Colonic mucosa (tissue), 4 donors: ENCODE results near the gene OTX1. TPM values are rescaled to one million over a fixed set of nuclear protein-coding genes. Genes with fewer than 3 reads are reported as not detected.

Experiments
- DNase-seq: peaks from one replicate; pipeline ENCODE4 v3.0.0-alpha.2; 2020
- H3K27ac ChIP-seq: fragments of 200-600 bp; one replicate; pipeline ENCODE4 v1.8.0; 2021
- H3K27me3 ChIP-seq: fragments of 200-600 bp; one replicate; pipeline ENCODE4 v1.8.0; 2021
- H3K36me3 ChIP-seq: fragments of 200-600 bp; one replicate; pipeline ENCODE4 v1.8.0; 2021
- H3K4me1 ChIP-seq: fragments of 200-600 bp; one replicate; pipeline ENCODE4 v1.8.0; 2021; ENCODE audit warnings: mild to moderate bottlenecking
- H3K4me3 ChIP-seq: fragments of 200-600 bp; one replicate; pipeline ENCODE4 v1.8.0; 2021
- H3K9ac ChIP-seq, 2 donors: one replicate each; pipeline ENCODE4 v1.7.0; 2013; ENCODE audit warnings: control low read depth in 2 of 2, low read depth in 2 of 2, low read length in 2 of 2
- H3K9me3 ChIP-seq: fragments of 200-600 bp; one replicate; pipeline ENCODE4 v1.8.0; 2021
- CTCF ChIP-seq: fragments of 200-600 bp; IDR thresholded peaks from one replicate; pipeline ENCODE4 v1.8.0; 2022; ENCODE audit warnings: antibody characterized with exemption, mild to moderate bottlenecking
- intact Hi-C: fragments of 100-400 bp; cut with DNase I; formaldehyde crosslinking; loops from one replicate; pipeline ENCODE4 v1.14.1; 2022
- total RNA-seq, 2 donors: library from RNA; stranded (reverse); fragmentation: NEBNext Ultra II Directional in 1 of 2; extraction: Animal tissue kit (Norgen Biotek cat#: 25700) in 1 of 2; gene quantifications; one replicate each; pipeline ENCODE4 v1.2.1, GENCODE V29; 2021
- donor health status: healthy.
- donor health status: DM: no; HTN: no; CAD: no.
- donor health status: DM: no; HTN: no; CAD: no.

OTX1 gene
- total RNA-seq: not detected

GRCh38 chr2:63050334-63051041 lies at the start of gene OTX1:
Gene OTX1 (plus strand): TSS chr2:63050830. CDS start chr2:63052991, 2,161 bp downstream.
- Histone ChIP-seq H3K4me1 (peaks cover 31% of the 10 kb centered on the region), H3K27me3 (peaks cover 83% of the 10 kb centered on the region), H3K9ac (no peak within 1 kb of the TSS), H3K27ac (no peak within 1 kb of the TSS), H3K9me3 (no peaks in the 10 kb centered on the region), H3K4me3 (peak within 1 kb of the TSS; percentile 46), H3K36me3 (no peaks in the 10 kb centered on the region)
- no peak for TF ChIP-seq CTCF
- intact Hi-C loops: no loop called here
- peak; percentile 63 for DNase-seq

- no peaks in the 10 kb centered on the region for H3K4me1 ChIP-seq
- no peaks in the 10 kb centered on the region for H3K9me3 ChIP-seq
- H3K9ac ChIP-seq: no peak overlapping the region
- DNase-seq: no peak
- H3K36me3 ChIP-seq: no peaks in the 10 kb centered on the region
- intact Hi-C loops: no loop called here
- no peak for TF ChIP-seq CTCF
- H3K27ac ChIP-seq: no peak overlapping the region
- H3K27me3 ChIP-seq: no peaks in the 10 kb centered on the region
- no peak overlapping the region for H3K4me3 ChIP-seq
Observed at GRCh38 chr2:63001576-63001975, 49.1 kb upstream of the OTX1 start.

DNA sequence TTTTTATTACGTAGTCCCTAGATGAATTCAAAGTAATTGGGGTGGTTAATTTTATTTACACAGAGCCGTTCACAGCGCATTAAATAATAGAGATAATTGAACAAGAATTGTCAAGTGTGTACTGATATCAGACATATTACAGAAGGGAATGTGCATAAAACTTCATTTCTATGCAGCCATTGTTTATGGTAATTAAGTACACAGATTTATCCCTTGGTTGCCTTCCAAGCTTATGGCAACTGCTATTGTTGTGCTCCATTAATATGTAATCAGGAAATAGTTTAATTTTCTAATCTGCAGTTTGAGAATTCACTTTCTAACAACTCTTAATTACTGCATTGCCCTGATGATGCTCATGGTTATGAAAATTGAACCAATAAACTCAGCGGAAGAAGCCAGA lies 47.3 kb upstream of the OTX1 start:
- no peak overlapping the region for H3K27ac ChIP-seq
- no peaks in the 10 kb centered on the region for H3K4me1 ChIP-seq
- H3K9me3 ChIP-seq: no peaks in the 10 kb centered on the region
- no peak overlapping the region for H3K4me3 ChIP-seq
- H3K36me3 ChIP-seq: no peaks in the 10 kb centered on the region
- intact Hi-C loops: no loop called here
- no peak for TF ChIP-seq CTCF
- H3K27me3 ChIP-seq: no peaks in the 10 kb centered on the region
- H3K9ac ChIP-seq: no peak overlapping the region
- no peak for DNase-seq

DNA sequence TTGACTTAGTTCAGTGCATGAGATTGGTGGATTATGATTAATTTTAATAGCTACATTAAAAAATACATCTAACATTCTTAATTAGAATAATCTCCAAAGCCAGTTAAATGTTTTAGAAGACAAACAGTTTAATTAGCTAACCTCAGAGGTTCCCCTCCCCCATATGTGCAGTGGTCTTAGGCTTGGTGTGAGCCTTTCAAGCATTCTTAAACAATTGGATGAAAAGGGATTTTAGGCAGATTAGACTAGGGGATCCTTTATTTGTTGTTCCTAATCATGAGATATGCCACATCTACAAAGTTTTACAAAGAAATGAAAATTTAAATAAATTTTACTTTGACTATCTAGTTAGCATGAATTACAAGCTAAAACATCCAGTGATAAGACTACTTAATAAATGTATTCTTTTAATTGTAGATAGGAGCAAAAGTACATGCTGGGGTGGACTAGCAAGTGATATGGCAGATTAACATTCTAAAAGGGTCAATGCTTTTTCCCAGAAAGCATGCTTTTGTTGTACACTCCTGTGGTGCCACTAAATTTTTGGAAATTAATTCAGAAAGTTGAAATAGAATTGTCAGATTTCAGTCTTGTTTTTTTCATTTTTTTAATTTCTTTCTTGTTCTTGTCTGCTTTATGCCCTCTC lies 42.7 kb upstream of the OTX1 start:
- DNase-seq: no peak
- no peak for TF ChIP-seq CTCF
- Histone ChIP-seq H3K27me3 (no peaks in the 10 kb centered on the region), H3K9ac (no peak overlapping the region), H3K9me3 (no peaks in the 10 kb centered on the region), H3K27ac (no peak overlapping the region), H3K4me3 (no peak overlapping the region), H3K4me1 (no peaks in the 10 kb centered on the region), H3K36me3 (no peaks in the 10 kb centered on the region)
- intact Hi-C loops: no loop called here

DNA sequence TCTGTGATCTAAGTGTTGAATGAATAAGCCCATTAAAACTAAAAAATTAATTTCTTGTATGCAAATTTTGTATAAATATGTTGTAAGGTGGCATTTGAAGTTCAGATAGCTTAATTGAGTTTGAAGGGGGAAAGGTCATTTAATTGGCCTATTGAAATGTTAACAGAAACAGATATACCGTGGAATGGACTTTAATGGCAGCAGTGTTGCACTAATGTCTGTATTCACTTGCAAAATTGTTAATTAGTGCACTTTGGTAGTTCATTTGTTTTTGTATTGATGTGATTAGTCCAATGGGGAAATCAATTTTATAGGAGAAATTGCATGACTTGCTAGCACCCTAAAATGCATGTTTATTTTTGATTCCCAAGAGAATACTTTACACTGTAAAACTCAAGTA lies 41.8 kb upstream of the OTX1 start:
- Histone ChIP-seq H3K36me3 (no peaks in the 10 kb centered on the region), H3K27ac (no peak overlapping the region), H3K9me3 (no peaks in the 10 kb centered on the region), H3K9ac (no peak overlapping the region), H3K4me1 (no peaks in the 10 kb centered on the region), H3K27me3 (no peaks in the 10 kb centered on the region), H3K4me3 (no peak overlapping the region)
- intact Hi-C loops: no loop called here
- no peak for DNase-seq
- TF ChIP-seq CTCF: no peak
